SK-N-MC (cell line): Measurements from ENCODE around the gene C20orf202.
"Not testable (repeated sequence)": the region's sequence is repeated elsewhere in the genome, so short reads cannot be mapped to it uniquely, and the experiment has no call there.

Experiments used
- DNase-seq: peaks from one replicate; pipeline ENCODE4 v3.0.0-alpha.2; 2011; ENCODE audit warnings: low read depth, low spot score
- H3K27ac ChIP-seq: fragments of 200-600 bp; sonication (generic); 2 replicates; pipeline ENCODE4 v1.5.1; 2016; ENCODE audit warnings: mixed run types
- H3K36me3 ChIP-seq: fragments of 200-600 bp; sonication (generic); 2 replicates; pipeline ENCODE4 v1.6.1; 2017; ENCODE audit warnings: antibody characterized with exemption, low read length, mixed read lengths; ENCODE audit not compliant: insufficient read depth
- H3K4me3 ChIP-seq: fragments of 200-600 bp; sonication (generic); 2 replicates; pipeline ENCODE4 v1.5.1; 2016
- H3K9ac ChIP-seq: fragments of 200-600 bp; sonication (generic); 2 replicates; pipeline ENCODE4 v1.8.0; 2017; ENCODE audit warnings: mixed run types, mixed read lengths; ENCODE audit not compliant: insufficient read length
- H3K9me3 ChIP-seq: fragments of 200-600 bp; sonication (generic); 2 replicates; pipeline ENCODE4 v1.6.1; 2017; ENCODE audit warnings: low read depth, mild to moderate bottlenecking, antibody characterized with exemption, low read length, moderate library complexity, mixed read lengths
- EZH2 ChIP-seq: fragments of 200-600 bp; sonication (generic); IDR thresholded peaks from one replicate; pipeline ENCODE4 v1.6.1; 2017; ENCODE audit warnings: antibody characterized with exemption
- FOXP2 ChIP-seq: optimal IDR thresholded peaks from 2 replicates; pipeline ENCODE3; 2011; ENCODE audit warnings: mild to moderate bottlenecking, moderate library complexity; ENCODE audit not compliant: insufficient read depth; ENCODE audit errors: extremely low read length, control extremely low read depth
- POLR2AphosphoS5 ChIP-seq: IDR thresholded peaks from 2 replicates; pipeline ENCODE4 v1.6.1; 2012; ENCODE audit warnings: mild to moderate bottlenecking, low read depth, low read length, borderline replicate concordance

Gene C20orf202

DNA sequence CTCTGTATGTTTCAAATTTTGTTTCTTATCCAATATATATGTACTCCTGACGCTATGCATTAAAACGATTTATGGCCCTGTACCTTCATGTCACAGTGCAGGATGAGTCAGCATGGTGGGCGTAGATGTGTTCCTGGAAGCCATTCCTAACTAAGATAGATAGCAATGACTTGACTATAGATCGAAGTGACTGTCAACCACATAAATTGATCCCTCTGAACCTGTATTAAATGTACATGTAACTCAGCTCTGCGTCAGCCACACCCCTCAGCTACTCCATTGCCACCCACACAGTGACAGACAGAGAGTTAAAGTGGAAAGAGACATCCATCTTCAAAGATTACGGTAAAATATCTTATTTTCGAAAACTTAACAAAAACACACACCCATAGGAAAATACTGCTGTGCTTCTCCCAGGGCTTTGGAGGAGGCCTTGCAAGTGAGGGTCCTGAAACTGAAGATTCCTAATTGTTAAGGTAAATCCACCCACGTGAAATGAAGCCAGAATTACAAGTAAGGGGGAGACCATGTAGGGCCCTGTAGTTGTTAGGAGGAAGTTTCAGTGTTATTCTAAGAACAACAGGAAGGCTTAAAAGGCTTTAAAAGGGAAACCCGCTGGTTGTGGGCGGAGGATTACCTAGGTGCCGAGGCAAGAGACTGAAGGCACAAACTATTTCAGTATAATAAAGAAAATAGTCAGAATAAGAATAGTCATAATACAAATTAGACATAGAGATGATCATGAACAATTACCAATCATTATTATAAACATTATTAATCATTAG, 12.3 kb downstream of the C20orf202 start:
- no peak overlapping the region for H3K27ac ChIP-seq
- no peak for DNase-seq
- H3K4me3 ChIP-seq = no peak overlapping the region
- no peaks in the 10 kb centered on the region for H3K36me3 ChIP-seq
- H3K9ac ChIP-seq = no peak overlapping the region
- TF ChIP-seq POLR2AphosphoS5 (no peak), EZH2 (no peak), FOXP2 (no peak)
- H3K9me3 ChIP-seq = no peaks in the 10 kb centered on the region

DNA sequence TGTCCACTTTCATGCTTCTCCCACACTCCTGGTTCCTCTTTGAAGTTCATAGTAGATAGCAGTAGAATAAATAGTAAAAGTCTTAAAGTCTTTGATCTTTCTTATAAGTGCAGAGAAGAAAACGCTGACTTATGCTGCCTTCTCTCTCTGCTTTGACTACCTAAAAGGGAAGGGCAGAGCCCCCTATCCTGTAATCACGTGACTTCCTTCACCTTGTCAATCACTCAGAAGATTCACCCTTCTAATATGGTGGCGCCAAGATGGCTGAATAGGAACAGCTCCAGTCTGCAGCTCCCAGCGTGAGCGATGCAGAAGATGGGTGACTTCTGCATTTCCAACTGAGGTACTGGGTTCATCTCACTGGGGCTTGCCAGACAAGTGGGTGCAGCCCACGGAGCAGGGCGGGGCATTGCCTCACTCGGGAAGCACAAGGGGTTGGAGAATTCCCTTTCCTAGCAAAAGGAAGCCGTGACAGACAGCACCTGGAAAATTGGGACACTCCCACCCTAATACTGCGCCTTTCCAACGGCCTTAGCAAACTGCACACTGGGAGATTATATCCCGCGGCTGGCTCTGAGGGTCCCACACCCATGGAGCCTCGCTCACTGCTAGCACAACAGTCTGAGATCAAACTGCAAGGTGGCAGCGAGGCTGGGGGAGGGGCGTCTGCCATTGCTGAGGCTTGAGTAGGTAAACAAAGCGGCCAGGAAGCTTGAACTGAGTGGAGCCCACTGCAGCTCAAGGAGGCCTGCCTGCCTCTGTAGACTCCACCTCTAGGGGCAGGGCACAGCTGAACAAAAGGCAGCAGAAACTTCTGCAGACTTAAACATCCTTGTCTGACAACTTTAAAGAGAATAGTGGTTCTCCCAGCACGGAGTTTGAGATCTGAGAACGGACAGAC, 13.5 kb downstream of the C20orf202 start:
- not testable (repeated sequence) for H3K9ac ChIP-seq, H3K36me3 ChIP-seq, H3K27ac ChIP-seq, H3K9me3 ChIP-seq, H3K4me3 ChIP-seq, DNase-seq

DNA sequence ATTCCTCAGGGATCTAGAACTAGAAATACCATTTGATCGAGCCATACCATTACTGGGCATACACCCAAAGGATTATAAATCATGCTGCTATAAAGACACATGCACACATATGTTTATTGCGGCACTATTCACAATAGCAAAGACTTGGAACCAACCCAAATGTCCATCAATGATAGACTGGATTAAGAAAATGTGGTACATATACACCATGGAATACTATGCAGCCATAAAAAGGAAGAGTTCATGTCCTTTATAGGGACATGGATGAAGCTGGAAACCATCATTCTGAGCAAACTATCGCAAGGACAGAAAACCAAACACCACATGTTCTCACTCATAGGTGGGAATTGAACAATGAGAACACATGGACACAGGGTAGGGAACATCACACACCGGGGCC, 19.5 kb downstream of the C20orf202 start:
- not testable (repeated sequence) for H3K36me3 ChIP-seq, H3K9me3 ChIP-seq, DNase-seq, H3K27ac ChIP-seq, H3K9ac ChIP-seq, H3K4me3 ChIP-seq

DNA sequence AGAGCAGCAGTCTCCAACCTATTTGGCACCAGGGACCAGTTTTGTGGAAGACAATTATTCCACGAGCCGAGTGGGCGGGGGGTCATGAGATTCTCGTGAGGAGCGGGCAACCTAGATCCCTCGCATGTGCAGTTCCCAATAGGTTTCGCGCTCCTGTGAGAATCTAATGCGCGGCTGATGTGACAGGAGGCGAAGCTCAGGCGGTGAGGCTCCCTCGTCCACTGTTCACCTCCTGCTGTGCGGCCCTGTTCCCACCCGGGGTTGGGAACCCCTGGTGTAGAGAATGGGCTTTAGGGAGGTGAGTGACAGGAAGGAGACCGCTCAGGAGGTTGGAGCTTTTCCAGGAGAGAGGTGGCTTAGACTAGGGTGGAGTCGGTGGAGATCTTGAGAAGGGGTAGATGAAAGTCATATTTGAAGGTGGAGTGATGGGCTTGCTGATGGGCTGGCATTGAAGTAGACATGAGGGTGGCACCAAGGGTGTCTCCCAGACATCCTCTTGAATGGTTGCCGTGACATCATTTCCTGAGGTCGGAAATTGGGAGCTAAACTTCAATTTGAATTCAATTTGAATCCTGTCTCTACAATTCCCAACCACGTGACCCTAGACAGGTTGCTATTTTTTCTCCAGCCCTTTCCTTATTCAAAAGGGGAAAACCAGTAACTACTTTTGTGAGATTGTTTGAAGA, 21.1 kb downstream of the C20orf202 start:
- Histone ChIP-seq H3K9me3 (no peaks in the 10 kb centered on the region), H3K36me3 (no peaks in the 10 kb centered on the region), H3K27ac (no peak overlapping the region), H3K4me3 (no peak overlapping the region), H3K9ac (no peak overlapping the region)
- no peak for DNase-seq
- TF ChIP-seq EZH2 = no peak
- TF ChIP-seq POLR2AphosphoS5 = no peak
- TF ChIP-seq FOXP2 = no peak

DNA sequence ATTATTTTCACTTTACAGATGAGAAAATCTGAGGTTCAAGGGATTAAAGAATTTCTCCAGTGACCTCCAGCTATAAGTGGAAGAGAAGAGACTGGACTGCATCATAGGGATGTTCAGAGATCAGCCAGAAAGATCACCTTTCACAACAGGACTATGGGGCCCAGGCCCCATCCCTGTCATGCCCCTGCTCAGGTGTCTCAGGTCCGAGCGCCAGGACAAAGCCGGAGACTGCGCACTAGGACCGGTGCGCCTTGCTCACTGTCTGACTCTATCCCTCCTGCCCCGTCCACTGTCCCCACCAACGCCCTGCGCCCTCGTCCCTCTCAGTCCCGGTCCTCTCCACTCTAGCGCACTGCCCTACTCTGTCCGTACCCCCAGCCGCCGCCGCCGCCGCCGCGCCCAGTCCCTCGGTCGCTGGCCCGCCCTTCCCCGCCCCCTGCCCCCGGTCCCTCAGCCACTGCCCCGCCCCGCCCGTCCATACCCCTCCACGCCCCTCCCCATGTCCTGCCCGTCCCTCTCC, 22.1 kb downstream of the C20orf202 start:
- no peak overlapping the region for H3K27ac ChIP-seq
- TF ChIP-seq POLR2AphosphoS5 (no peak), EZH2 (no peak), FOXP2 (no peak)
- H3K9me3 ChIP-seq = no peaks in the 10 kb centered on the region
- H3K36me3 ChIP-seq = no peaks in the 10 kb centered on the region
- peak overlapping the region; percentile 61 for H3K4me3 ChIP-seq
- DNase-seq = no peak
- no peak overlapping the region for H3K9ac ChIP-seq

DNA sequence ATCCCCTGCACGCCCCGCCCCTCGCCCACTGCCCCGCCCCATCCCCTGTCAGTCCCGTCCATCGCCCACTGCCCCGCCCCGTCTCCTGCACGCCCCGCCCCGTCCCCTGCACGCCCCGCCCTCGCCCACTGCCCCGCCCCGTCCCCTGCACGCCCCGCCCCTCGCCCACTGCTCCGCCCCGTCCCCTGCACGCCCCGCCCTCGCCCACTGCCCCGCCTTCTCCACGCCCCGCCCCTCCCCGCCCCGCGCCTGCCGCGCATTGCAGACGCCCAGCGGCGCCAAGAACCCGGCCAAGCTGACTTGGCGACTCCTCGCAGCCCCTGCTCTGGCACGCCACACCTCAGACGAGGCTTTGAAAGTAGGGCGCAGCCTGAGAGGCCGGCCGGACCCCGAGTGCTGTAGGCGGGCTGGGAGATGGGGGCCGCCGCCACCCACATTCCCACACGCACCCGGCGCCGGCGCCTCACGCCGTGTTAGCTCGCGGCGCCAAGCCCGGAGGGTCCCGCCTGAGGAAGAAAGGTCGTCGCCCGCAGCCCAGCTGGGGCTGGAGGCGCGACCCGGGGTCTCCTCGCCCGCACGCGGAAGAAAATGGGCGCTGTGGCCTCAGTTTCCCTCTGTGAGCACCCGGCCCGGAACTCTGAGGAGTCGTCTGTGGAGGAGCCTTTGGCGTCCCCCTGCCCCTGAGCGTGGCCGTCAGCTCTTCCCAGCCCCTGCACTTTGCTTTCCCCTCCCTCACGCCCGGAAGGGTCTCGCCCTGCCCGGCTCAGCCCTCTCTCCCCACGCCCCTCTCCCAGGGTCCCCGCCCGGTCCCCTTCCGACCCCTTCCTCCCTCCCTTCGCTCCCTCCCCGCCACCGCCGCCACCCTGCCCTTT, 22.8 kb downstream of the C20orf202 start, which contains the start of gene RAD21L1:
Gene RAD21L1 (plus strand): TSS at position 262 of the 872 bp plus-strand sequence. CDS start 2,410 bp downstream, outside the sequence.
- Histone ChIP-seq H3K9me3 (no peaks in the 10 kb centered on the region), H3K9ac (peak within 1 kb of the TSS; percentile 75), H3K4me3 (peak within 1 kb of the TSS; percentile 83), H3K27ac (peak within 1 kb of the TSS; percentile 36; the same call in 1 of the 2 replicates), H3K36me3 (no peaks in the 10 kb centered on the region)
- no peak for DNase-seq
- TF ChIP-seq EZH2 (no peak), POLR2AphosphoS5 (peak; percentile 89)

DNA sequence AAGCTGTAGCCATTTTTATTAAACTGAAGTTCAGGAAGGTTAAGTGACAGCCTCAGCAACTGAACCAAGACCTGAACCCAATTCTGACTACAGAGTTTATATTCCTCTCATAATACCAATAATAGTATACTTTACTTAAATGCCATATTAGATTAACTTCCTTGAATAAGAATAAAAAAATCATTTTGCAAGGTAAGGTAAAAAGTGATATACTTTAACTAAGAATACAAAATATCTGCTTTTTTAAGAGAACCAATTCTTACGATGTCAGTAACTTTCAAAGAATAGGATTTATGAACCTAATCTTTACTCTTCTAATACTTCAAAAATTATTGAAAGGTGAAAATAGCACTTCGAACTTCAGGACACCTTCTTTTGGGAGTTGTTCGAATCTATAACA, 26.3 kb downstream of the C20orf202 start:
- no peak for TF ChIP-seq EZH2
- TF ChIP-seq POLR2AphosphoS5 = no peak
- TF ChIP-seq FOXP2 = no peak
- H3K4me3 ChIP-seq = no peak overlapping the region
- no peak overlapping the region for H3K9ac ChIP-seq
- H3K9me3 ChIP-seq = no peaks in the 10 kb centered on the region
- H3K27ac ChIP-seq = no peak overlapping the region
- no peaks in the 10 kb centered on the region for H3K36me3 ChIP-seq
- no peak for DNase-seq
